Superior temporal gyrus (tissue), 1 donor: ENCODE results near the gene NAB1.
"Not testable (repeated sequence)": the region's sequence is repeated elsewhere in the genome, so short reads cannot be mapped to it uniquely, and the experiment has no call there.

Source experiments
- DNase-seq: peaks from one replicate; pipeline ENCODE4 v3.0.0-alpha.2; 2016; ENCODE audit errors: extremely low spot score

Gene NAB1

DNA sequence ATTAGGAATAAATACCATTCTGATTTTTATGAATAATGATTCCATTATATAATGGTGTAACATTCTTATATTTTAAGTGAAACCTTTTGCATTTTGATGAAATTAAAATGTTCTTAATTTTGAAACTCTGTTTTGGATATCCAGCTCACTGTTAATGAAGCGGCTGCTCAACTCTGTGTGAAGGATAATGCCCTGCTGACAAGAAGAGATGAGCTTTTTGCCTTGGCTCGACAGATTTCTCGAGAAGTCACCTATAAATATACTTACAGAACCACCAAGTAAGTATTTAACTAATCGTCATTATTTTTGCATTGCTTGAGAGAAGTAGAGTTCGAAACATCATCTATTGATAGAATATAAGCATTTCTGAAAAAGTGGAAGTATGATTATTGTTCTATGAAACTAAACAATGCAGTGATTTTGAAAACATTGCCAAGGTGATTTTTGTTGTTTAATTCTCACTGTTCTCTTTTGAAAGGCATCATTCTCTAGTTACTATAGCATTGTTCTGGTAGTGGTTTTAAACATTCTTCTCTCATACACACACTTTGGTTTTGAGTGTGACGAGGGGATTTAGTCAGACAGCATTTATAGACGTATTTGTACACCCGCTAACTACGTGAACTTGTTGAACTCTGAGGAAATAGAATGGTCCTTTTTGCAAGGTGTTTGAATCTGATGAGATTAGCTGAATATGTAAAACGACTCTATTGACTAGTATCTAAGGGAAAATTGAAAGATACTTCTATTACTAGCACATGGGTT is 21.5 kb downstream of the NAB1 start:
- no peak for DNase-seq

- DNase-seq, result no peak
Observed at GRCh38 chr2:190674966-190675650, 26.2 kb downstream of the NAB1 start.

DNA sequence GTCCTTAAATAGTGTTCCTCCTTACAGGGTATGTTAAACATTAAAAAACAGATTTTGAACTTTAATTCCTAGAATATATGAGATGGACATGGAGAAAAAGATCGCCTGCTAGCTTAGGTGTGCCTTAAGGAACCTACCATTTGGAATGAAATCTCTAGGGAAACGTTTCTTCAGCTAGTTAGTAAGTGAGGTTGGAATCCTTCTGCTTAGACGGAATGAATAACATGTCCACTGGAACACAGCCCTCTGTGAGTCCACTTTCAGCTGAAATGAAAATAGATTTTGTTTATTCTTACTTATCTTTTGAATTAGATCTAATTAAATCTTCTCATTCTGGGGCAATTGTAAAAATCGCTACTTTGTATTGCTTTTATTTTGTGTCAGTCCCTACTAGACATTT is 28.4 kb downstream of the NAB1 start:
- DNase-seq, result no peak

- DNase-seq, result peak; percentile 63
Observed at GRCh38 chr2:190678444-190679162, 29.7 kb downstream of the NAB1 start.

DNA sequence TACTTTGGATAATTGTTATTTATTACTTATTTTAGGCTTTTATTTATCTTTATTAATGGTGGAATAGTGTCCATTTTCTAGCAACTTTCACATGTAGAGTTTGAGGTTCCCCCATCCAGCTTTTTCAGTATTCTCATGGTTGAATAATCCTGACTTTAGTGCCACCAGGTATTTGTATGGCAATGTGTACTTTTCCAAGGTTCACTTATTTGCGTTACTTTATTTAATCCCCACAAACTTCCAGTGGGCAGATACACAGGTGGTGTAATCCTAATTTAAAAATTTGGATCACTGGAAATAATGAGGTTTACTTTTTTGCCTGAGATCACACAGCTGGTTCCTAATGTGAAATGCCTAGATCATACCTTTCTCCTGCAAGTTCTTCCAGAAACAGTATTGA is 30.5 kb downstream of the NAB1 start:
- DNase-seq, result no peak

DNA sequence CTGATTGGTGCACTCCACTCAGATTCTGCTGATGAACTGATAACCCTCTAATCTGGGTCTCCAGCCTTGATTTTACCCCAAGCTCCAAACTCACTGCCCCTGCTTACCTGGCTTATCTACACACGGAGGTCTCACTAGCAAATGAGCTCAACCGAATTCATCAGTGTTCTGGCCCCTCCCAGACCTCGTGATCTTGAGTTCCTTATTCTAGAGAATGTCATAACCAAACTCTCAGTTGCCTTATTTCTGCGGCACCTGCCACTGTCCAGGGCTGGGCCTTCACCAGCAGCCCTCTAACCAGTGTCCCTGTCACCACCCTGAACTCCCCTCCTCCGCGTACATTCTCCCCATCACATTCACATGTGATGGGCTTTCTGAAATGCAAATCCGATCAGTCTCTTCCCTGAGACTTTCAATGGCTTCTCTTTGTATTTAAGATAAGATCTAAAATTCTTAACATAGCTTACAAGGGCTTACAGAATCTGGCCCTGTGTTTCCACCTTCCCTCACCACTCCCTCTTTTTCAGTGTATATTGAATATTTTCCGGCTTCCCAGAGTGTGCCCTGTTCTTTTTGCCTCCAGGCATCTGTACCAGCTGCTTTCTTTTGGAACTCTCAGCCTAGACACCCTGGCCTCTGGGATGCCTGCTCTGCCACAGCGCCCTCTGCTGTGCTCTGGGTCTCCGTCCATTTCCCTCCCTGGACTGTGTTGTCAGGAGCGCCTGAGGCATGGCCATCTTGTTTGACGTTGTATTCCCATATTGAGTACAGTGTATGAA is 31.1 kb downstream of the NAB1 start:
- DNase-seq, result peak; percentile 69

- no peak for DNase-seq
Observed at GRCh38 chr2:190682168-190682567, 33.3 kb downstream of the NAB1 start.

- DNase-seq, result no peak
Observed at GRCh38 chr2:190683802-190684201, 34.9 kb downstream of the NAB1 start.

GRCh38 chr2:190684931-190685330 is 36.0 kb downstream of the NAB1 start:
- DNase-seq, result peak; percentile 59

GRCh38 chr2:190685333-190685732 is 36.5 kb downstream of the NAB1 start:
- DNase-seq, result no peak

GRCh38 chr2:190693533-190694232 is 44.8 kb downstream of the NAB1 start:
- DNase-seq, result no peak

GRCh38 chr2:190694479-190694878 is 45.6 kb downstream of the NAB1 start:
- no peak for DNase-seq

GRCh38 chr2:190695739-190696138 is 46.9 kb downstream of the NAB1 start:
- peak; percentile 66 for DNase-seq

DNA sequence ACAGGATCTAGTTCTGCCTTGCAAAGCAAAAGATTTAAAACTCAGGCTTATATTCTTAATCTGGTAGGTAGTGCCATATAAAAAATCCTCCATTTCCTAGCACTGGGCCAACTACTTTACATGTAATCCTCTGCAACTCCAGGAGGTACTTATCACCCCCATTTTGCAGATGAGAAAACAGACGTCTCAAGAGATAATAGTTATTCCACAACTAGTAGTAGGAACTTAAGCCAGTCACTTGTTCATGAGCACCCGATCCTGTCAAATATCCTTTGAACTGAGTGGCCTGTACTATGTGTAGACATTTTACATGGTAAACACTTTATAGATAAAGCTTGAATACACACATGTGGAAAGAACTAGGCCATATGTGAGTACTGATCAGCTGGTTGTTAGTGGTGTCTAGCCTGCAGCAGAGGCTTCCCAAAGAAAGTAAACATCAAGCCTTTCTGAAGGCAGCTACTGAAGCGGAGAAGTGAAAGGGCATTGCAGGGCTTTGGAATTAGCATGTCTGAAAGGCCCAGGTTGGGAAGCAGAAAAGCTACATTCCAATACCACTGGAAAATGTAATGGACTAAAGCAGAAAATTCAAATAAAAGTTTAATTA is 48.0 kb downstream of the NAB1 start:
- no peak for DNase-seq

DNA sequence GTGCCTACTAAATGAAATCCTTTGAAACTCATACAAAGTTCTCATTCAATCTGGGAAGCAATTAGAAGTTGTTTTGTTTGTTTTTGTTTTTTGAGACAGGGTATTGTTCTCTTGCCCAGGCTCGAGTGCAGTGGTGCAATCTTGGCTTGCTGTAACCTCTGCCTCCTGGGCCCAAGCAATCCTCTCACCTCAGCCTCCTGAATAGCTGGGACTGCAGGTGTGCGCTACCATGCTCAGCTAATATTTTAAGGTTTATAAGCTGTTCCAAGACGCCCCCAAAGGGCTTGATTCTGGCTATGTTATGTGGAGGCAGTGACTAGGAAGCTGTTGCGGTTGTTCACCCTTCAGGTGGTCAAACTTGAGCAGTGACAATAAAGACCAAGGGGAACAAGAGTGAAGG is 48.5 kb downstream of the NAB1 start:
- no peak for DNase-seq

DNA sequence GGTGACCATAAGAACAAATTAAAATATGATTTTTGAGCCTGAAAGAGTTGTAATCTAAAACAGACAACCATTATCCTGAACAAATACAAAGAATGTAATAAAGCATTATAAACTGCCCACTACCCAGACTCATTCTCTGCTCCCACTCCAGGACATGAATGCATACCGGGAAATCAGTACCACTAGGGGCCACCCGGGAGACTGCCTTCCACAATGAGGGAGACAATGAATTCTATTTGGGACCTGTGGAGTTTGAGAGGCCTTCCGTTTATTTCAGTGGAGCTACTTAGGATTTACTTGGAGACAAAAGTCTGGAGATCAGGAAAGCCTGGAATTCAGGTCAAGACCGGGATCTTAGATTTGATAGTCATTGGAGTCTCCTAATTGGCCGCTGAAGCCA is 50.0 kb downstream of the NAB1 start:
- no peak for DNase-seq

DNA sequence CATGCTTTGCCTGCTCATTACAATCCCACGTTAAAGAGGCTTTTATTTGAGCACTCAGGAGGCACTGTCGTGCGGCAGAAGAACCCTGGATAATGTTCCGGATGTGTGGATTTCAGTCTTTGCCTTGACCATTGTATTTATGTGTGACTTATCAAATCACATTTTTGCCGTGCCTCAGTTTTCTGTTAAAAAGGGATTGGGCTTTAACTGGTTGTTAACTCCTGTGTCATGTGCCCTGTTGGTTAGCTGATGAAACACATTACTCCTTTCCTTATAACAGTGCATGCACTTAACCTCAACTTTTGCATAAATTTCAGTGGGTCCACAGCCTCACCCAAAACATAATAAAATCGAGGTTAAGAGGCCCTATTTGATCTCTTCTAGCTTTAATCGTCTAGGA is 52.7 kb downstream of the NAB1 start:
- no peak for DNase-seq

DNA sequence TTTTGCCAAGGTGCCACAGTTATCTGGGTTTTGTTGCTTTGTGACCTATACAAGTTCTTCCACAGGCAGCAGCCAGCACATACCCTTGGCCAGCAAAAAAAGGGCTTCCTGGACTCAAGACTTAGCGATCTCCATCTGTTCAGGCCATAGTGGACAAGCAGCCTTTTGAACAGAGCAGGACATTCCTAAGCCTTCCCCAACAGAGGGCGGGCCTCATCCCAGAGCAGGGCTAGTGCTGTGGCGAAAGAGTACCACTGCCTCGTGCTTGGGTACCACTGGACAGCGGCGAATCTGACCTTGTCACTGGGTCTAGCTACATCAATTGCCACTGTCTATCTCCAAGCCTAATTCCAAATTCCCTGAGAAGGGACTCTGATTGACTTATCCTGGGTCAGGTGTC is 56.4 kb downstream of the NAB1 start:
- DNase-seq, result no peak

DNA sequence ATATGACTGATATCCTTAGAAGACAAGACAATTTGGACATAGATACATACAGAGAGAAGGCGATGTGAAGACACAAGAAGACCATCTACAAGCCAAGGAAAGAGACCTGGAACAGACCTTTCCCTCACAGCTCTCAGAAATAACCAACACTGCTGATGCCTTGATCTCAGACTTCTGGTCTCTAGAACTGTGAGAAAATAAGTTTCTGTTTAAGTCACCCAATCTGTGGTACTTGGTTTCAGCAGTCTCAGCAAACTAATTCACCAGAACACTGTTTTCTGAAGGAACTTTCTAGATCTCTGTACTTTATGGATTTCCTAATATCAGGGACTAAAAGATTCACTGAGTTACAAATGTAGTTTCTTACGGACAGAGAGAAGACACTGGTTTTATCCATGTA is 58.8 kb downstream of the NAB1 start:
- no peak for DNase-seq

GRCh38 chr2:190708650-190709049 is 59.8 kb downstream of the NAB1 start:
- not testable (repeated sequence) for DNase-seq

GRCh38 chr2:190711069-190711468 is 62.2 kb downstream of the NAB1 start:
- no peak for DNase-seq
